Choroid plexus epithelial cell (primary cell): Measurements from ENCODE around the gene PAEP.
"Not testable (repeated sequence)": the region's sequence is repeated elsewhere in the genome, so short reads cannot be mapped to it uniquely, and the experiment has no call there.

ENCODE experiments used
- DNase-seq: peaks from one replicate; pipeline ENCODE4 v3.0.0-alpha.2; 2010; ENCODE audit warnings: low read depth
- H3K4me3 ChIP-seq: 2 replicates; pipeline ENCODE4 v1.5.1; 2011; ENCODE audit warnings: low read depth, mild to moderate bottlenecking, control low read depth, low read length, moderate library complexity
- CTCF ChIP-seq: conservative IDR thresholded peaks from 2 replicates; pipeline ENCODE4 v1.5.1; 2011; ENCODE audit warnings: low read depth, mild to moderate bottlenecking, control low read depth, inconsistent platforms, low read length, moderate library complexity

PAEP gene

GRCh38 chr9:135544981-135545635 is 16.4 kb upstream of the PAEP start:
- no peak for TF ChIP-seq CTCF
- no peak overlapping the region for H3K4me3 ChIP-seq
- DNase-seq: no peak

- DNase-seq, H3K4me3 ChIP-seq: not testable (repeated sequence)
Measured at GRCh38 chr9:135545646-135546176, 15.8 kb upstream of the PAEP start, which contains the start of gene OBP2A. OBP2A (plus strand) TSS chr9:135546126; CDS start chr9:135546181, 55 bp downstream.

- not testable (repeated sequence) for H3K4me3 ChIP-seq, DNase-seq
Measured at GRCh38 chr9:135546792-135547617, 14.6 kb upstream of the PAEP start.

GRCh38 chr9:135547756-135548736 is 13.5 kb upstream of the PAEP start:
- no peak for TF ChIP-seq CTCF

GRCh38 chr9:135549478-135550343 is 11.8 kb upstream of the PAEP start:
- DNase-seq, H3K4me3 ChIP-seq: not testable (repeated sequence)

More at GRCh38 chr9:135547756-135548736, 13.5 kb upstream of the PAEP start:
- H3K4me3 ChIP-seq: no peak overlapping the region
- no peak for DNase-seq

GRCh38 chr9:135550344-135550918 is 11.1 kb upstream of the PAEP start:
- no peak for TF ChIP-seq CTCF
- H3K4me3 ChIP-seq: no peak overlapping the region
- DNase-seq: no peak

GRCh38 chr9:135551031-135551430 is 10.5 kb upstream of the PAEP start:
- no peak for TF ChIP-seq CTCF
- no peak for DNase-seq
- no peak overlapping the region for H3K4me3 ChIP-seq
